Measurements from ENCODE around the gene TMED1.

The TMED1 gene

GRCh38 chr19:10835089-10835753, 791 bp downstream of the TMED1 start:
- H3K4me3 ChIP-seq (ENCODE audit: low read depth, low read length): peak overlapping the region; percentile 31
- TF ChIP-seq, protein P1, sequence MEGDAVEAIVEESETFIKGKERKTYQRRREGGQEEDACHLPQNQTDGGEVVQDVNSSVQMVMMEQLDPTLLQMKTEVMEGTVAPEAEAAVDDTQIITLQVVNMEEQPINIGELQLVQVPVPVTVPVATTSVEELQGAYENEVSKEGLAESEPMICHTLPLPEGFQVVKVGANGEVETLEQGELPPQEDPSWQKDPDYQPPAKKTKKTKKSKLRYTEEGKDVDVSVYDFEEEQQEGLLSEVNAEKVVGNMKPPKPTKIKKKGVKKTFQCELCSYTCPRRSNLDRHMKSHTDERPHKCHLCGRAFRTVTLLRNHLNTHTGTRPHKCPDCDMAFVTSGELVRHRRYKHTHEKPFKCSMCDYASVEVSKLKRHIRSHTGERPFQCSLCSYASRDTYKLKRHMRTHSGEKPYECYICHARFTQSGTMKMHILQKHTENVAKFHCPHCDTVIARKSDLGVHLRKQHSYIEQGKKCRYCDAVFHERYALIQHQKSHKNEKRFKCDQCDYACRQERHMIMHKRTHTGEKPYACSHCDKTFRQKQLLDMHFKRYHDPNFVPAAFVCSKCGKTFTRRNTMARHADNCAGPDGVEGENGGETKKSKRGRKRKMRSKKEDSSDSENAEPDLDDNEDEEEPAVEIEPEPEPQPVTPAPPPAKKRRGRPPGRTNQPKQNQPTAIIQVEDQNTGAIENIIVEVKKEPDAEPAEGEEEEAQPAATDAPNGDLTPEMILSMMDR (IDR thresholded peaks at IDR 0.05; ENCODE audit: low read depth, low read length): no peak

GRCh38 chr19:10832939-10833296, 3.1 kb downstream of the TMED1 start:
- TF ChIP-seq, protein P1 (IDR thresholded peaks at IDR 0.05; ENCODE audit: low read depth, low read length): no peak
- no peak overlapping the region for H3K4me3 ChIP-seq (ENCODE audit: low read depth, low read length)

DNA sequence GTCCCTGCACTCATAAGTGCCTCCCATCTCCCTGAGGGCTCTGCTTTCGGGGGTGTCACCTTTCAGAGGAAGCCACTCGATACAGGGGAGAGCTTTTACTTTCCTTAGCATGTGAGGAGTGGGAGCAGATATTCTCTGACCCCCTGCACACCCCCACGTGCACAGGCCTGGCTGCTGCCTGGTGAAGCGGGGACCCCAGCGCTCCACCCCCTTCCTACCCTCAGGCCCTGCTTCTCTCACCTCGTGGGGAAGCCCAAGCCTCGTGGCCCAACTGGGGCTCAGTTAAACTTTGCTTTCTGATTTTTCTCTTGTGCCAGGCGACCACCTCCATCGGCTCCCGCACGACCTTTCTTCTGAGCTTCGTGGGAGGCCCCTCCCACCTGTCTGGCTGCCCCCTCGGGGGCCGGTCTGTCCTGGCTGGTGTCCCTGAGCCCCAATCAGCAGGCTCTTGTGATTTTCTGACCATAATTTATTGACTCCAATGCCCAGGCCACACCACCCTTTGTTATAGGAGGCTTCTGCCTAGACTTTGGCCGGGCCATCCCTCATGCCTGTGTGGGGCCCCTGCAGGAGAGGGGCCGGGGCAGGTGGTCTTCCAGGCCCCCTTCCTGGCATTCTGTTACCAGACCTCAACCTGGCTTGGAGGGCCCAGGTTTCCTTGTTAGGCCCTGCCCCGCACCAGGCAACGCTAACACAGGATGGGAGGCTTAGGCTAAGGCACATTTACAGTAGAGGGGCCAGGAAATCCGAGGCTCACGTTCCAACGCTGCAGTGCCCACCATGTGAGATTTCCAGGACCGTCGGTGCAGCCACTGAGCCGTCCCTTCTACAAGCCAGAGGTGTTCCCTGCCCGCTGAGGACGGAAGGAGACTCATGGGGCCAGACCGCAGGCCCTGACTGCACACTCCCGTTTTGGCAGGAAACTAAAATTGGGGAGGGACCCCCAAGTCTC, 3.7 kb downstream of the TMED1 start:
- TF ChIP-seq, protein P1 (IDR thresholded peaks at IDR 0.05; ENCODE audit: low read depth, low read length): no peak

GRCh38 chr19:10830931-10831779, 4.9 kb downstream of the TMED1 start:
- no peak overlapping the region for H3K4me3 ChIP-seq (ENCODE audit: low read depth, low read length)
- TF ChIP-seq, protein P1 (IDR thresholded peaks at IDR 0.05; ENCODE audit: low read depth, low read length): no peak

More for the DNA sequence above, 3.7 kb downstream of the TMED1 start:
- H3K4me3 ChIP-seq (ENCODE audit: low read depth, low read length): no peak overlapping the region

DNA sequence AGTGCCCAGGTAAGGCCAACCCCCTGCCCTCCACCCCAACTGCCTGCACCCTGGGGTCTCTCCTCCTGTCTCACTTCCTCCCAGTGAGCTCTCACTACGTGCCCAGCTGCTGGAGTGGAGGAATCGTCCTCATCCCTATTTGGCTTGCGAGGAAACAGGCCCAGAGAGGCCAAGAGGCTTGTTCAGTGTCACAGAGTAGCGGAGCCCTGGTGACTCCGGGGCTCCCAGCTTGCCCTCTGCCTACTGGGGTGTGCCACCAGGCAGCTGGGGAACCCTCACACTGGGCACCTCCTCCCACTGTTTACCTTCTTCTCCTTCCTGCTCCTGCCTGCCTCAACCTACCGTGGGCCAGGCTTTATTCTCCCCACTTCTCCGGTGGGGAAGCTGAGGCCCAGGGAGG, 5.6 kb downstream of the TMED1 start:
- H3K4me3 ChIP-seq (ENCODE audit: low read depth, low read length): no peak overlapping the region
- TF ChIP-seq, protein P1 (IDR thresholded peaks at IDR 0.05; ENCODE audit: low read depth, low read length): no peak

DNA sequence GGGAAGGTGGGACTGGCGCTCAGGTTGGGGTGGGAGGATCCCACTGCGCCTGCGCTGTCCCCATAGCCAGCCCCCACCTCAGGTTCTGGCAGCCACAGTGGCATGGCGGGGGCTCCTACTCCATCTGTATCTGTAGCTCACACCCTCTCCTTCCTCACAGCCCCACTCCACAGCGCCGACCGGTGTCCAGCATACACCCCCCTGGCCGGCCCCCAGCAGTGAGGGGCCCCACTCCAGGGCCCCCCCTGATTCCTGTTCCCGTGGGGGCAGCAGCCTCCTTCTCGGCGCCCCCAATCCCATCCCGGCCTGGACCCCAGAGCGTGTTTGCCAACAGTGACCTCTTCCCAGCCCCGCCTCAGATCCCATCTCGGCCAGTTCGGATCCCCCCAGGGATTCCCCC, 6.0 kb downstream of the TMED1 start:
- no peak overlapping the region for H3K4me3 ChIP-seq (ENCODE audit: low read depth, low read length)

More for the DNA sequence above, 6.0 kb downstream of the TMED1 start:
- TF ChIP-seq, protein P1 (IDR thresholded peaks at IDR 0.05; ENCODE audit: low read depth, low read length): no peak
